T-cell (primary cell): ENCODE measurements around the gene MAP2K5. TPM values are rescaled to one million over a fixed set of nuclear protein-coding genes. Genes with fewer than 3 reads are reported as not detected.
A peak's percentile ranks its signal among the peaks of the same experiment; 100 is the strongest.

Experiments
- ATAC-seq, 4 experiments: fragments of 200-7000 bp in 3 of 4; fragments of 150-1000 bp in 1 of 4; cut with Tn5 transposase; replicated peaks in 1 of 4; 1 replicate in 3 of 4; 2 replicates in 1 of 4; pipeline ENCODE4 v1.10.0; 2021; ENCODE audit warnings: moderate library complexity in 3 of 4, mild to moderate bottlenecking in 2 of 4, moderate number of reproducible peaks in 1 of 4
- CTCF ChIA-PET, 2 donors: fragments of 300-600 bp; sonication (Branson Sonifier 250); formaldehyde crosslinking; loops; one replicate each; lab custom pipeline; 2022; ENCODE audit warnings: antibody characterized with exemption in 2 of 2; lab: Charles Lee
- POLR2A ChIA-PET, 2 donors: fragments of 300-600 bp; sonication (Branson Sonifier 250); formaldehyde crosslinking; loops; one replicate each; lab custom pipeline; 2022; ENCODE audit warnings: antibody characterized with exemption in 2 of 2; lab: Charles Lee
- DNase-seq, 35 experiments: peaks; one replicate each; pipeline versions ENCODE4 v3.0.0 to v3.0.0-alpha.2; 2013 to 2023
- H3K27ac ChIP-seq: one replicate; pipeline ENCODE4 v1.5.1; 2013; ENCODE audit warnings: low read length
- H3K27me3 ChIP-seq, 2 experiments: replicated peaks in 1 of 2; 1 replicate in 1 of 2; 2 replicates in 1 of 2; pipeline versions ENCODE4 v1.6.1 to v1.7.0; 2013; ENCODE audit warnings: low read length in 1 of 2, mixed read lengths in 1 of 2; ENCODE audit not compliant: control insufficient read depth in 2 of 2, insufficient read depth in 2 of 2; ENCODE audit errors: extremely low read depth in 1 of 2
- H3K36me3 ChIP-seq, 2 donors: 1 replicate in 1 of 2; 2 replicates in 1 of 2; pipeline versions ENCODE4 v1.6.1 to v1.7.0; 2013; ENCODE audit warnings: low read length in 1 of 2; ENCODE audit not compliant: control insufficient read depth in 2 of 2, insufficient read depth in 1 of 2; ENCODE audit errors: extremely low read depth in 1 of 2
- H3K4me1 ChIP-seq, 2 experiments: 1 replicate in 1 of 2; 2 replicates in 1 of 2; pipeline versions ENCODE4 v1.6.1 to v1.7.0; 2013; ENCODE audit warnings: low read length in 2 of 2, mixed read lengths in 1 of 2; ENCODE audit not compliant: insufficient read depth in 2 of 2, control insufficient read depth in 1 of 2; ENCODE audit errors: extremely low read depth in 1 of 2
- H3K4me3 ChIP-seq, 2 donors: 1 replicate in 1 of 2; 2 replicates in 1 of 2; pipeline versions ENCODE4 v1.5.1 to v1.7.0; 2013; ENCODE audit warnings: mild to moderate bottlenecking in 2 of 2, low read length in 1 of 2, moderate library complexity in 1 of 2; ENCODE audit not compliant: control insufficient read depth in 1 of 2; ENCODE audit errors: extremely low read depth in 1 of 2
- H3K9me3 ChIP-seq: 2 replicates; pipeline ENCODE4 v1.7.0; 2013
- H3K27ac Mint-ChIP-seq, 2 donors: one replicate each; pipeline ENCODE4 v1.8.0; 2020 to 2021; ENCODE audit warnings: mild to moderate bottlenecking in 2 of 2, mixed read lengths in 2 of 2
- H3K27me3 Mint-ChIP-seq, 2 donors: one replicate each; pipeline ENCODE4 v1.8.0; 2021 to 2022; ENCODE audit warnings: mixed read lengths in 2 of 2
- H3K36me3 Mint-ChIP-seq: one replicate; pipeline ENCODE4 v1.8.0; 2021; ENCODE audit warnings: mixed read lengths
- H3K4me1 Mint-ChIP-seq, 3 donors: one replicate each; pipeline ENCODE4 v1.8.0; 2020 to 2022; ENCODE audit warnings: mixed read lengths in 3 of 3, mild to moderate bottlenecking in 1 of 3
- H3K4me3 Mint-ChIP-seq, 3 donors: one replicate each; pipeline ENCODE4 v1.8.0; 2020 to 2022; ENCODE audit warnings: mild to moderate bottlenecking in 3 of 3, mixed read lengths in 3 of 3, moderate library complexity in 3 of 3
- H3K9me3 Mint-ChIP-seq, 3 donors: one replicate each; pipeline ENCODE4 v1.8.0; 2020 to 2022; ENCODE audit warnings: mixed read lengths in 3 of 3
- WGBS: methylation state at CpG from one replicate; pipeline ENCODE4 v1.1.5; 2013; ENCODE audit warnings: missing lambda C conversion rate; ENCODE audit not compliant: insufficient coverage; 5-methylcytosine and 5-hydroxymethylcytosine counted together
- total RNA-seq, 35 experiments: library from RNA in 6 of 35; stranded (reverse) in 6 of 35; fragments of 120-200 nt in 1 of 35; gene quantifications; one replicate each; pipeline versions ENCODE4 v1.2.1 to v1.2.4 and lab custom pipeline; 2013 to 2026

MAP2K5 gene
- total RNA-seq, 5 donors from 2014 or later (not counting 1 experiment from before 2014, with no cell fraction given): 24.5 to 35.5 (median 28.5) TPM

DNA sequence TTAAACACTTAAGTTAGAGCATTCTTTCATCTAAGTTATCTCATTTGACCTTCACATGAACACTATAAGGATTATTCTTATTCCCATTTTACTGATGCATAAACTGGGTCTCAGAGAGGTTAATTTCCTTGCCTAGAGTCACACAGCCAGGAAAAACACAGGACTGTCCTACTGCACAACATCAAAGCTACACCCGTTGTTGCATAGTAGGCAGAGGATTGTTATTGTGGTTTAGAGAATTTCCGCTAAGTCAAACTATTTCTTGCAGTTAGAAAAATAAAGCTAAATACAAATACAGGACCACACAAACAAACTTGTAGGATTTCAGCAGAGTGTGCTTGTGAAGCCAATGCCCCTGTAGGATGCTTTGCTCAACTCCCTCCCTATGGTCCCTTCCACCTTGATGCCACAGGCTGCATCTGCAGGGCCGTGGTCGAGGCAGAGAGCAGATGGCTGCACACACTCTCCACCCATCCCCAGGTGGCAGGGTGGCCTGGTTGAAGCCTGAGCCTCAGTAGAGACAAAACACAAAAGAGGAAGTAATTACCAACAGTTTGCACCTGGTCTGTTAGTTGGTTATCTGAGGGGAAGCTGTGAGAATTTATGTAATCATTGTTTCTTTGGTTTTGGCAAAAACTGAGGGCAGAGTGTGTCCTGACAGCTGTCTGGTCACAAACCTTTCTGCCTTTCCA lies 241.7 kb downstream of the MAP2K5 start:
- no CpG with 5 or more reads among the region's 4 CpGs for WGBS
- peaks cover 21% of the 10 kb centered on the region for H3K36me3 Mint-ChIP-seq
- POLR2A ChIA-PET: interaction anchor here in 1 of 2 donors (0.6 kb wide), 1 partner anchor 26 kb away, joined by 3 read pairs; no protein-coding TSS in a partner anchor
- CTCF ChIA-PET: interaction anchor here in 1 of 2 donors (1.6 to 2.0 kb wide), 2 partner anchors 51 to 53 kb away, joined by 3 to 7 read pairs; no protein-coding TSS in a partner anchor
- no peaks in the 10 kb centered on the region for H3K36me3 ChIP-seq
- H3K4me1 Mint-ChIP-seq: peaks cover 32 to 41% (median 40%) of the 10 kb centered on the region in 3 donors
- peak in 7 of 35 experiments; percentile 8 to 42 (median 18) for DNase-seq
- ATAC-seq: peak in 3 of 4 experiments; percentile 38 to 50 (median 49)
- H3K9me3 ChIP-seq: no peaks in the 10 kb centered on the region
- peak overlapping the region in 2 of 3 donors; percentile 35 to 53 for H3K4me3 Mint-ChIP-seq
- no peak overlapping the region for H3K4me3 ChIP-seq
- no peaks in the 10 kb centered on the region for H3K27me3 Mint-ChIP-seq
- H3K9me3 Mint-ChIP-seq: no peaks in the 10 kb centered on the region
- no peaks in the 10 kb centered on the region for H3K27me3 ChIP-seq
- H3K27ac ChIP-seq: peak overlapping the region; percentile 37
- H3K27ac Mint-ChIP-seq: peak overlapping the region; percentile 69 to 86
- peaks cover 21 to 31% of the 10 kb centered on the region in 2 experiments for H3K4me1 ChIP-seq

DNA sequence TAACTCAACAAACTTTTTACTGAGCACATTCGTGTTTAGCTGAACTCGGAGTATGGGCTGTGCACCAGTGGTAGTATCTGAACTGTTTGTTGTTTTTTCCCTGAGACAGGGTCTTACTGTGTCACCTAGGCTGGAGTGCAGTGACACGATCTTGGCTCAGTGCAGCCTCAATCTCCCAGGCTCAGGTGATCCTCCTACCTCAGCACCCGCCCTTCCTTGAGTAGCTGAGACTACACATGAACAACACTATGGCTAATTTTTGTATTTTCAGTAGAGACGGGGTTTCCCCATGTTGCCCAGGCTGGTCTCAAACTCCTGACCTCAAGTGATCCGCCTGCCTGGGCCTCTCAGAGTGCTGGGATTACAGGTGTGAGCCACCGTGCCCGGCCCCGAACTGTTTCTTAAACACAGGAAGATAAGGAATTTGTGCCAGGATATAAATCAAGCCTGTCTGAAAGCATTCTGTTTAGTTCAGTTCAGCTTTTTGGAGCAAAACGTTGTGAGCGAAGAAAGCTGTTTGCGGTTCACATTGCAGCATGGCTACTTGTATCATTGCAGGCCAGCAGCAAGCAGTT lies 242.4 kb downstream of the MAP2K5 start:
- Histone ChIP-seq H3K4me3 (no peak overlapping the region), H3K4me1 (peaks cover 21 to 31% of the 10 kb centered on the region in 2 experiments), H3K36me3 (no peaks in the 10 kb centered on the region), H3K9me3 (no peaks in the 10 kb centered on the region), H3K27me3 (no peaks in the 10 kb centered on the region), H3K27ac (peak overlapping the region; percentile 37)
- H3K9me3 Mint-ChIP-seq: no peaks in the 10 kb centered on the region
- H3K27ac Mint-ChIP-seq: peak overlapping the region; percentile 69 to 86
- ATAC-seq (no peak), DNase-seq (no peak)
- H3K4me3 Mint-ChIP-seq: peak overlapping the region in 1 of 3 donors; percentile 53
- peaks cover 25% of the 10 kb centered on the region for H3K36me3 Mint-ChIP-seq
- CTCF ChIA-PET: interaction anchor here in 1 of 2 donors (1.6 to 2.0 kb wide), 2 partner anchors 50 to 52 kb away, joined by 3 to 7 read pairs; no protein-coding TSS in a partner anchor
- POLR2A ChIA-PET: interaction anchor here in 1 of 2 donors (0.6 kb wide), 1 partner anchor 26 kb away, joined by 3 read pairs; no protein-coding TSS in a partner anchor
- H3K27me3 Mint-ChIP-seq: no peaks in the 10 kb centered on the region
- WGBS: 74% methylated on average over 8 of the region's 12 CpGs
- H3K4me1 Mint-ChIP-seq: peaks cover 32 to 40% (median 38%) of the 10 kb centered on the region in 3 donors

DNA sequence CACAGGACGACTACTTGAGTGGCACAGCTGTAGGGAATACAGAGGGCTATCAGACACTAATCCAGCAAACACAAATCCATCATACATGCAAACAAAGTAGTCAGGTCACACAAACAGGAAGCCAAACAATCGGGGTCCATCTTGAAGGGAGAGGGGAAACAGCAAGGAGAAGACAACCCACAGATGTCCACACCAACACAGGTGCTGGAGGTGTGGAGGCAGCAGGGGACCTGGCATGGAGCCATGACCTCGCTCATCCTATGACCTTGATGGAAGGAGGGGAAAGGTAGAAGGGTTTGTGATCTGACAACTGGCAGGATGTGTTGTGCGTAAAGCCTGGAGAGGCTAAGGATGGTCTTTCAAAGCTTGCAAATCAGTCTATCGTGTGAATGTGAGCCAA lies 242.9 kb downstream of the MAP2K5 start:
- Histone ChIP-seq H3K27ac (peak overlapping the region; percentile 37), H3K36me3 (no peaks in the 10 kb centered on the region), H3K27me3 (no peaks in the 10 kb centered on the region), H3K4me1 (peaks cover 21 to 31% of the 10 kb centered on the region in 2 experiments), H3K4me3 (no peak overlapping the region), H3K9me3 (no peaks in the 10 kb centered on the region)
- H3K4me1 Mint-ChIP-seq: peaks cover 32 to 40% (median 38%) of the 10 kb centered on the region in 3 donors
- H3K36me3 Mint-ChIP-seq: peaks cover 28% of the 10 kb centered on the region
- H3K4me3 Mint-ChIP-seq: peak overlapping the region in 1 of 3 donors; percentile 53
- no peaks in the 10 kb centered on the region for H3K27me3 Mint-ChIP-seq
- WGBS: 80% methylated on average over 1 of the region's 5 CpGs
- POLR2A ChIA-PET: no interaction called here
- no peaks in the 10 kb centered on the region for H3K9me3 Mint-ChIP-seq
- ATAC-seq (no peak), DNase-seq (no peak)
- CTCF ChIA-PET: interaction anchor here in 1 of 2 donors (1.6 kb wide), 1 partner anchor 52 kb away, joined by 3 read pairs; no protein-coding TSS in a partner anchor
- no peak overlapping the region for H3K27ac Mint-ChIP-seq

DNA sequence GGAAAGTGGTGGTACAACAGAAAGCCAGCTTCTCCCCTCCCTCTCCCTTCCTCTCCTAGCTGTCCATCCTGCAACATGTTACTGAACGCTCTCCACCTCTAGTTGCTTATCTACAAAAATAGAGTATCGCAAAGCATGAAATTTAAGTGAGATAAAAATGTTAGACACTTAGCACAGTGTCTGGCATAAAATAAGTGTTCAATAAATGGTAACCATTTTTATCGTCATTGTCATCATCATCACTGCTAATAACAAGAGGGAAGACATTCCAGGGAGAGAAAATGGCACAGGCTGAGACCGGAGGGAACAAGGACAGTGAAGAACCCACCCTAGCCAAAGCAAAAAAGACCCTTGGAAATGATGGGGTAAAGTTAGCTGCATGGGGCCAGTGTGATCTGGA lies 244.1 kb downstream of the MAP2K5 start:
- Mint-ChIP-seq H3K27ac (no peak overlapping the region), H3K9me3 (no peaks in the 10 kb centered on the region), H3K4me1 (peaks cover 32 to 40% (median 38%) of the 10 kb centered on the region in 3 donors), H3K4me3 (no peak overlapping the region), H3K36me3 (peaks cover 35% of the 10 kb centered on the region), H3K27me3 (no peaks in the 10 kb centered on the region)
- H3K4me1 ChIP-seq: peaks cover 21 to 31% of the 10 kb centered on the region in 2 experiments
- 100% methylated on average over 1 of the region's 4 CpGs for WGBS
- no peaks in the 10 kb centered on the region for H3K9me3 ChIP-seq
- H3K27me3 ChIP-seq: no peaks in the 10 kb centered on the region
- CTCF ChIA-PET: no interaction called here
- ATAC-seq: no peak
- H3K27ac ChIP-seq: no peak overlapping the region
- DNase-seq: no peak
- POLR2A ChIA-PET: no interaction called here
- H3K4me3 ChIP-seq: no peak overlapping the region
- H3K36me3 ChIP-seq: no peaks in the 10 kb centered on the region

DNA sequence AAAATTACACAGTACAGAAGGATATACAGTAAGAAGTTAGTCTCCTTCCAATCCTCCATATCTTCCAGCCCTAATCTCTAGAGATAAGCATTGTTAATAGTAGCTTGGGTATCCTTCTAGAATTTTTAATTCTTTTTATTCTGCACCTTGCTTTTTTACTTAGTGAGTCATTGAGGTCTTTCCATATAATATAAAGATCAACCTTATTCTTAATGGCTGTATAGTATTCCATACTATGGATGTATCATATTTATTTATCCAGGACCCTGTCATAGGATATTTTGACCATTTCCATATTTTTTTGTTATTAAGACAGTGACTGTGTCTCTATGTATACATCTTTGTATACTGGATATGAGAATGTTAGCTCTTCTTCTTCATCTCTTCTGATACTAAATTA lies 246.5 kb downstream of the MAP2K5 start:
- CTCF ChIA-PET: no interaction called here
- peaks cover 48% of the 10 kb centered on the region for H3K36me3 Mint-ChIP-seq

DNA sequence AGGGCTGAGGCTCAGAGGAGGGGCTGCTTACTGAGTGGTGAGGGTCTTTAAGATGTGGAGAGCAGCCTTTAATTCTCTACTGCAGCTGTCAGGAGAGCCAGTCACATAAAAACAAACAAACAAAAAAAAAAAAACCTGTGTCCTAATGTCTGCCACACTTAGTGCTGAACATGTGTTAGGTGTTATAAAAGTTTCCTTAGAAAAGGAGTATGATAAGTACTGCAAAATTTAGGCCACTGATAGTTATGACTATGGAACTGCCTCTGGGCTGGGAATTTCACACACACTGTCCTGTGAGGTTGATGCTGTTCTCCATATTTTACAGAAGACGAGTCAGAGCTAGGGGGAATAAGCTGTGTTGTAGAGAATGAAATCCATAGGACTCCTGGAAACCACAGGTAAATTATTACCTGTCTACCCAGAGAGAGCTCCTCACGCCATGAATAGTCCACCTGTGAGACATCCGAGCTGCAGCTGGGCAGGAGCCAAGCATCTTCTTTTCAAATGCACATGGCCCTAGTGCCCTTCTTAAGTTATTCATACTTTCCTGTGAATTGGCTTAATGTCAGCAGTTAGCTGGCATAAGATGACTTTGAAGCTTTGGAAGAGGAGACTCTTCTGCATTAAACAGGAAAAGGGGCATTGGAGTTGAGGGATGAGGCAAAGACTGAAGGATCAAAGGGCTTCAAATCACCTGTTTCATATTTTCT lies 248.3 kb downstream of the MAP2K5 start:
- Mint-ChIP-seq H3K4me1 (peaks cover 0 to 3% (median 3%) of the 10 kb centered on the region in 3 donors), H3K36me3 (peaks cover 60% of the 10 kb centered on the region), H3K4me3 (no peak overlapping the region), H3K27me3 (no peaks in the 10 kb centered on the region), H3K9me3 (peaks cover 6 to 17% (median 8%) of the 10 kb centered on the region in 3 donors), H3K27ac (no peak overlapping the region)
- ATAC-seq (no peak), DNase-seq (no peak)
- Histone ChIP-seq H3K4me3 (no peak overlapping the region), H3K27ac (no peak overlapping the region), H3K4me1 (no peaks in the 10 kb centered on the region), H3K9me3 (no peaks in the 10 kb centered on the region), H3K27me3 (no peaks in the 10 kb centered on the region), H3K36me3 (no peaks in the 10 kb centered on the region)
- ChIA-PET POLR2A (no interaction called here), CTCF (interaction anchor here in 1 of 2 donors (0.6 kb wide), 1 partner anchor 20 kb away, joined by 10 read pairs; no protein-coding TSS in a partner anchor)
- WGBS: 94% methylated on average over 2 of the region's 3 CpGs

More for the DNA sequence above, 246.5 kb downstream of the MAP2K5 start:
- peaks cover 0 to 3% (median 0%) of the 10 kb centered on the region in 3 donors for H3K9me3 Mint-ChIP-seq
- peaks cover 7 to 17% of the 10 kb centered on the region in 2 experiments for H3K4me1 ChIP-seq
- peaks cover 18 to 20% (median 20%) of the 10 kb centered on the region in 3 donors for H3K4me1 Mint-ChIP-seq
- H3K27ac Mint-ChIP-seq: no peak overlapping the region
- no peak overlapping the region for H3K4me3 Mint-ChIP-seq
- POLR2A ChIA-PET: interaction anchor here in 1 of 2 donors (0.7 kb wide), 1 partner anchor 45 kb away, joined by 4 read pairs; no protein-coding TSS in a partner anchor
- ATAC-seq (no peak), DNase-seq (no peak)
- no peaks in the 10 kb centered on the region for H3K27me3 Mint-ChIP-seq
- no peaks in the 10 kb centered on the region for H3K9me3 ChIP-seq
- no peak overlapping the region for H3K27ac ChIP-seq
- H3K27me3 ChIP-seq: no peaks in the 10 kb centered on the region
- no peak overlapping the region for H3K4me3 ChIP-seq
- H3K36me3 ChIP-seq: no peaks in the 10 kb centered on the region
